HG02840 (cell line): ENCODE results near the gene LTO1.

Source experiments
- ATAC-seq: cut with Tn5 transposase; IDR thresholded peaks from one replicate; pipeline ENCODE4 v1.9.1; 2021; ENCODE audit warnings: mild to moderate bottlenecking, moderate library complexity, moderate number of reproducible peaks; ENCODE audit not compliant: unreplicated experiment, low FRiP score

Gene LTO1

DNA sequence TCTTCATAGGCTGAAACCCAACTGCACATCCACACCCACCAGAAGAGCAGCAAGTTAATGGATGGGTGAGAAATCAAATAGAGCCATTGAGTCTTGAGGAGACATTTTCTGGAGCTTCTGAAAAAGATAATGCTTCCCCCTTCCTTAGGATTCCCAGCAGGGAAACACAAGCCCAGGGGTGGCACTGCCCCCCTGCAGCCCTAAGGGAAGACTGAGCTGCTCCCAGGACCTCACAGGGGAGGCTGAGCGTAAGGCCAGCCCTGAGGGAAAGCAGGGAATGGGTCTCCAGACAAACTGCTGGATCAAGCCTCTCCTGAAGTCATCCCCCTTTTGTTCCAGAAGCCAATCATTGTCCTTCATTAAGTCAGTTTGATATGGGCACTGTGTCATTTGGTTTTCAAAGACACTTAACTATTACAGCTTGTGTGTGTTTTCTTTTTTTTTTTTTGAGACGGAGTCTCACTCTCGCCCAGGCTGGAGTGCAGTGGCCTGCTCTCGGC, 15.1 kb downstream of the LTO1 start:
- ATAC-seq, result no peak

GRCh38 chr11:69659591-69659990, 15.6 kb downstream of the LTO1 start:
- no peak for ATAC-seq

- no peak for ATAC-seq
Observed at GRCh38 chr11:69658626-69659450, 16.3 kb downstream of the LTO1 start.

DNA sequence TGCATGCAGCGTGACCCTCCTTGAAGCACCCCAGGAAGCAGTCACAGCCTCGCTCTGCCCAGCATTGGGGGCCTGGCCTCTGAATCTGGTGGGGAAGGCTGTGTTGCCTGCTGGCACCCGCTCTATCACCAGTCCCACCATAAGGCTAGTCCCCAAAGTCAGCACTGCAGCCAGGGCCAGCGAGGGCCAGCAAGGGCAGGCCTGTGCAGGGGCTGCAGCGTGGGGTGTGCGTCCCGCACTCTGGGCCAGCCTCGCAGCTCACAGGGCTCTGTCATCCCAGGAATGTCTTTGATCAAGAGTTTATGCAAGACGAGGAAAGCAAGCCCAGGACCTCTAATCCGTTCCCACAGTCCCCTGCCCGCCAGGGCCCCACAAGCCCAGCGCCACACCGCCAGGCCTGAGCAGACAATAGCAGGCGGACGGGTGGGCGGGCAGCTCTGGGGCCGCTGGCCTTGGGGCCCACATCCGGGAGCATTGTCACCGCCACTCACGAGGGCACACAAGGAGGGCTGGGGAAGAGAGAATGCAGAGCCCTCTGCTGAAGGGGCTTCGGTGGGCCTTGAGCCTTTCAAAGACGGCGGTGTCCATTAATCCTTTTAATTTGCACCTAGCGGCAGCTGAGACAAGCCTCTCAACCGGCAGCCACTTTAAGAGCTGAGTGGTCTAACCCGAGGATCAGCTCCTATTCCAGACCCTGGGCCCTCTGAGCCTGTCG, 17.1 kb downstream of the LTO1 start:
- ATAC-seq, result no peak

DNA sequence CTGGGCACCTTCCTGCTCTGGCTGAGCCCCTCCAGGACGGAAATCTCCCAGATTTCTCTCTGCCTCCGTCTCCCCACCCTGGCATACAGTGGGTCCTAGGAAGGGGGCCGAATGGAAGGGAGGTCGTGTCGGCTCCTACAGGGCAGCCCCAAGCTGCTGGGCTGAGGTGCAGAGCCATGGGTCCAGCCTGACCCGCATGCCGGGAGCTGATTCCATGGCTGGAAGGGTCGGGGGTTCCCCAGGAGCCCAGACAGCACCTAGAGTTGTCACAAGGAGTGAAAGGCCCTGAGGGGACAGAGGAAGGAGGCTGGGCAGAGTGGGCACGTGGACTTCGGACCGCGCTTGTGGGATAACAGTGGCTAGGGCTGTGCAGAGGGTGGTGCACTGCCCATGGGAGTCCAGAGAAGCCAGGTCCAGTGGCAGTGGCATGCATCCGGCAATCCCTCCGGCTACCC, 17.7 kb downstream of the LTO1 start:
- no peak for ATAC-seq

DNA sequence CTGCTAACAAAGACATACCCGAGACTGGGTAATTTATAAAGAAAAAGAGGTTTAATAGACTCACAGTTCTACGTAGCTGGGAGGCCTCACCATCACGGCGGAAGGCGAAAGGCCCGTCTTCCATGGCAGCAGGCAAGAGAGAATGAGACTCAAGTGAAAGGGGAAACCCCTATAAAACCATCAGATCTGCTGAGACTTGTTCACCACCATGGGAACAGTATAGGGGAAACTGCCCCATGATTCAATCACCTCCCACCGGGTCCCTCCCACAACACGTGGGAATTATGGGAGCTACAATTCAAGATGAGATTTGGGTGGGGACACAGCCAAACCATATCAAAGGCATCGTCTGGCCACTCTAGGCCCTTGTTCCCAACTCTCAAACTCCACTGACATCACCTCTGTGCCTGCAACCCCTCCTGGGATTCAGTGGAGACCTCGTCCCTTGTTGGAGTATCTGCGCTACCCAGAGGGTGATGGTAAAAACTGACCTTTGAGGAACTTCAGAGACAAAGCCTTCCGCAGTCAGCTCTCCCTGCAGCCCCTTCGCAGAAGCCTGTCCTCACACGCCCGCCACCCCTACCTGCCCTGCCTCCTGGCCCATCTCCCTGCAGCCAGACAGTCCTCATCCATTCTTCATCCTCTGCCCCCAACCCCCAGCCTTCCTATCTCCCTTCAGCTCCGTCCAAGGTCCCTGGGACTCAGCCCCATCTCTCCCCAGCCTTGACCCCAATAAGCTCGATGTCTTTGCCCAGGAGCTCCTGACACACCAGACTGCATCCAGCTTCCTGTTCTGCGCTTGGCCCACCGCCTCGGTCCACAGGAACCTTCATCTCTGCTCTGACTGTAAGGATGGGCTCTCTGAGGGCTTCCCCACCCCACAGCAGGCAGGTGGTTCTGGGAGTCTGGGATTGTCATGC, 18.4 kb downstream of the LTO1 start:
- no peak for ATAC-seq

DNA sequence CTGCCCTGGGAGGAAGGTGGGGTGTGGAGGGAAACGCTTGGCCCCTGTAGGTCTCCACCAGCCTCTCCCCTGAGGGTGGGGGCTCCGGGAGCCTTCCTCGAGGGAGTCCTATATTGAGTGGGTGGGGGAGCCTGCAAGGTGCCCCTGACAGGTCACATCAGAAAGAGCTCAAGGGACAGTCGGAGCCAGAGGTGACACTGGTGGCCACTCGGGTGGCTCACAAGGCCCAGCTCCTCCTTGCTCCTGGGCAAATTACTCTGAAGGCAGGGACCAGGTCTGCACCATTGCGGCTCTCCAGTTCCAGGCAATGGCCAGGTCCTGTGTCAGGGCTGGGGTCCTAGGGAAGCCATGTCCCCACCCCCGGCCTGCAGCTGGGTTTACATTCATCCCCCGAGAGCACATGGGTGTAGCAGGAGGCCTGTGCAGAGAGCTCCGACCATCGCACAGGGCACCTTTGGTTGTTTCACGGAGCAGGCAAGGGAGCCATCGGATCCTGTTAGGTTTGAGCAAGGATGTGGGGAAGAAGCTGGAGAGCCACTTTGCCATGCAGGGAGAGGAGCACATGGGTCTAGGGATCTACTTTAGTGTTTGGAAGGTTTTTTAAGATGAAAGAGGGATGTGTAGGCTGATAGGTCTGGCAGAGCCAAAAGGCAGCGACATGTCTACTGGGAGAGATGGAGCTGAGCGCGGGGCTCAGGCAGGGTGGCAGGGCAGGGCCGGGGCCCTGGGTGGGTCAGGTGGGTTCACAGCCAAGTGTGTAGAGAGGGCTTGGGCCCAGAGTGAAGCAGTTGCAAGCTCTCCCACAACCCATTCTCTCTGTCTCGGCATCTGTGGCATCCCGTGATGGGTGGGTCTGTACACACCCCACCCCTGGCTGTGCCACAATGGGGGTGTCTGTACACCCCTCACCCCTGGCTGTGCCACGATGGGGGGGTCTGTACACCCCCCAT, 19.4 kb downstream of the LTO1 start:
- ATAC-seq, result no peak

- no peak for ATAC-seq
Observed at GRCh38 chr11:69654660-69655478, 20.3 kb downstream of the LTO1 start.

GRCh38 chr11:69654001-69654659, 21.0 kb downstream of the LTO1 start:
- no peak for ATAC-seq

GRCh38 chr11:69653406-69653960, 21.7 kb downstream of the LTO1 start:
- no peak for ATAC-seq

DNA sequence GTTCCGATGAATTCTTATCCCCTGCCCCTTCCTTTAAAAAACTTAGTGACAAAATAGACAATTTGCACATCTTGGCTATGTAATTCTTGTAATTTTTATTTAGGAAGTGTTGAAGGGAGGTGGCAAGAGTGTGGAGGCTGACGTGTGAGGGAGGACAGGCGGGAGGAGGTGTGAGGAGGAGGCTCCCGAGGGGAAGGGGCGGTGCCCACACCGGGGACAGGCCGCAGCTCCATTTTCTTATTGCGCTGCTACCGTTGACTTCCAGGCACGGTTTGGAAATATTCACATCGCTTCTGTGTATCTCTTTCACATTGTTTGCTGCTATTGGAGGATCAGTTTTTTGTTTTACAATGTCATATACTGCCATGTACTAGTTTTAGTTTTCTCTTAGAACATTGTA, 22.2 kb downstream of the LTO1 start:
- no peak for ATAC-seq

- no peak for ATAC-seq
Observed at GRCh38 chr11:69651834-69652620, 23.1 kb downstream of the LTO1 start.

DNA sequence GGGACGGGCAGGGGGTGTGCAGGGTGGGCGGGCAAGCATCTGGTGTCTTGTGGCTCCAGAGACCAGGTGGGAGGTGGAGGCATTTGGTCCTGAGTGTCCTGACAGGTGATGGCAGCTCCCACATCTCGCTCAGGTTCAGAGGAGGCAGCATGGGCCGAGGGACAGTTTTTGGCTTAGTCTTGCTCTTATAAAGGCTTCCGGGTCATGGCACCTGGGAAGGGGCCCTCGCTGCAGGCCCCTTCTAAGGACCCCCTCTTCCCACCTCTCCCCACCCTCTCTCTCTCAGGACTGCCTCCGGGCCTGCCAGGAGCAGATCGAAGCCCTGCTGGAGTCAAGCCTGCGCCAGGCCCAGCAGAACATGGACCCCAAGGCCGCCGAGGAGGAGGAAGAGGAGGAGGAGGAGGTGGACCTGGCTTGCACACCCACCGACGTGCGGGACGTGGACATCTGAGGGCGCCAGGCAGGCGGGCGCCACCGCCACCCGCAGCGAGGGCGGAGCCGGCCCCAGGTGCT, 24.3 kb downstream of the LTO1 start:
- ATAC-seq, result no peak

- no peak for ATAC-seq
Observed at GRCh38 chr11:69650081-69650831, 24.9 kb downstream of the LTO1 start.

DNA sequence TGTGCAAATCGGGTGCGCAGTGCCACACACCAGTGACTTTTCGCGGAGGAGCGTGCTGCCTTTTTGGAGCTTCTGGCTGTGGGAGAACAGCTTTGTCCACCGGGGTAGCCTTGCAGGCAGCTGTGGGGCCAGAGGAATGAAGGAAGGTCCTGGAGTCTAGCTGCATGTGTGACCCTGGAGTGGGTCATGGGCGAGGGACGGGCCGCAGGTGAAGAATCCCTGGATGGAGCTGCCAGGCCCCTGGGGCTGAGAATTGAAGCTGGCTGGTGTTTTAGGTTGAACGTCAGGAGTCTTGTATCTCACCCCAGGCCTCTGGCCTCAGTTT, 25.6 kb downstream of the LTO1 start:
- no peak for ATAC-seq
